ENCODE results near the gene KDM5C.

The KDM5C gene

DNA sequence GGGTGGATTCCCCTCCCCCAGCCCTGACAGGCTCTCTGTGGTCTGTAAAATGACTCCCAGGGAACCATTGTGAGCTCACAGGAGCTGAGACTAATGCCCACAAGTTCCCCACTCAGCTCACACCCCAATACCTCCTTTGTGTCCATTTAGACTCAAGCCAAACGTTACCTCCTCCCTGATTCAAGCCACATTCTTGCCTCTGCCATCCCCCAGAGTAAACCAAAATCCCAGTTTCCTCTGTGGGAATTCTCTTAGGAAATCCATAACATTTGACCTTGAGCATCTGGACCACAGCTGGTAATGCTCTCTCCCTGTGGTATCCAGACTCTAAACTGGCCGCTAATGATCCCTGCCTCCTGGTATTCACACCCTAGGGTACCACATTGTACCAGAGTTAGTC, 26.3 kb upstream of the KDM5C start:
- DNase-seq (ENCODE audit: low read depth in 4 of 4, low spot score in 1 of 4), result no peak

DNA sequence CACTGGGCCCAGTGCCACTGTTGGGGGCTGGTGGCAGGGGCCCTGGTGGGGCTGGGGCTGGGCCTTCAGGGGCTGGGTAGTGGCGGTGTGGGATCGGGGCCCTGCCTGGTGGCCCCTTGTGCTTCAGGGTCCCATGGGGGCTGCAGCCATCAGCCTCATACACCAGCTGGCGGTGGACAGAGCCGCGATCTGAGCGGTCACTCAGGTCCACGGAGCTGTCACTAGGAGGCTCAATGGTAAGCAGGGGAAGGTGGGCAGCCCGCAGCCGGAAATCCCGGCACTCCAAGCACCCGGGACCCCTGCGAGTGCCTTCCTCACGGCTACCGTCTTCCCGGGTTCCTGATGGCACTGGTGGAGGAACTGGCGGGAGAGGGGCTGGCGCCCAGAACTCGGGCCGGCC, 25.5 kb upstream of the KDM5C start:
- DNase-seq (ENCODE audit: low read depth in 4 of 4, low spot score in 1 of 4), result no peak

DNA sequence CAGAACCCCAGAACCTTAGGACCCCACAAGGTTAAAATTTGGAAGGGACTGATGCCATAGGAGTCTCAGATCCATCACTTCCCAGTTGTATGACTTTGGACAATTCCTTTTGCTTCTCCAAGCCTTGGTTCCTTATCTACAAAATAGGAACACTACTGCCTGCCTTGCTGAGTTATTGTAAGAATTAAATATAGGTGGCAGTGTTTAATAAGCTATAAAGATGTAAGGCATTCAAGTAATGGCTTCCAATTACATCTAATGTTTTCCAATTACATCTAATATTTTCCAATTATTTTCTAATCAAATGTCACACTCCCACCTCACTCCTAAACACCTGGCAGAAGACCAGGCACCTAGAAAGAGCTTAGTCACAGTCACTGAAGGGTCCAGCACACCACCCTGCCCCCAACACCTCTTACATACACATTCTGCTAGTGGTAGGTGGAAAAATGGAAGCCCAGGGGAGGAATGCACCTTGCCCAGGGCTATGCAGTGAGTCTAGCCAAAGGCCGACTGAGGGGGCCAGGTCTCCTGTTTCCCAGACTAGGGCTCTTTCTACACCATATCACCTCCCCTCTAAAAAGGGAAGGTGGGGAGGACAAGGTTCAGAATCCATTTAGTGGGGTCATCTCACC, 24.5 kb upstream of the KDM5C start:
- no peak for DNase-seq (ENCODE audit: low read depth in 4 of 4, low spot score in 1 of 4)

DNA sequence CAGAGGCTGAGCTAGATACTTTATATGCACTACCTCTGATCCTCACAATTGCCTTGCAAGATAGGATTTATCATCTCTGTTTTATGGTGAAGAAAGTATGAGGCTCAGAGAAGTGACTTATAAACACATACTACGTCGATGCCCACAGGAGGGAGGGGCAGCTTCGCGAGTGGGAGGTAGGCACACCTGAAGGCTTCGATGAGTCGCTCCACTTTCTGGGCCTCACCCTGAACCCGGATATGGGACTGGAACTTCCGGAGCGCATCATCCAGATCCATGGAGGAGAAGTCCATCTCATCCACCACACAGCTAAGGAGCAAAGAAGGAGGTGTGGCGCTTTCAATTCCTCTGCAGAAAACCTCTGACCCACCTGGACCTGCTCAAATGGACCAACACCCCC, 22.9 kb upstream of the KDM5C start:
- DNase-seq (ENCODE audit: low read depth in 4 of 4, low spot score in 1 of 4), result no peak

DNA sequence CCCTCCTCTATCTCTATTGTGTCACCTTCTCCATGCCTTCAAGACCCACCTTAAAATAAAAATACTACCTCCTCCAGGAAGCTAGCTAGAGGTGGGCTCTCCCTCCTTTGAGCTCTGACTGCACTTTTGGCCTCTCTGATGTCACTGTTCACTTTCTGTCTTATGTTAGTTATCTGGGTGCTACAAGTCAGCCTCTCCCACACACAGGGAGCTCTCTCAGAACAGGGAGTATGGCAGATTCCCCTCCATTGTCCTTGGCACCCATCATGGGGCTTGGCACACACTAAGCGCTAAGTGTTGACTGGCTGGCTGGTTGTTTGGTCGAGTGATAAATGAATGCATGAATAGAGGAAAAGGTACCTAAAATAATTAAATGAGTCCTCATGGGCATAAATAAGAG, 21.2 kb upstream of the KDM5C start:
- no peak for DNase-seq (ENCODE audit: low read depth in 4 of 4, low spot score in 1 of 4)

DNA sequence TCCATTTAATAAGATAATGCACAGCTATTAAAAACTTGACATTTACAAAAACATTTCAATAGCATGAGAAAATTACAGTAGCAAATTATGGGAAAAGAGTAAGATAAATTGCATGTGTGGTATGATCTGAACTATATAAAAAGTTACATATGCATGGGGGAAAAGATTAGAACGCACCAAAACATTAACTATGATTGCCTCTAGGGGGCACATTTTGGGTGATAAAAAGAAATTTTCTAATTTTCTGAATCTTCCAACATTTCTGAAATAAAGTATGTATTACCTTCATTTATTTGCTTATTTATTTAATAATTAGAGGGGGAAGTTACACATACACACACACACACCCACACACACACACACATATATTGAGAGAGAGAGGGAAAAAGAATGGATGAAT, 19.6 kb upstream of the KDM5C start:
- no peak for DNase-seq (ENCODE audit: low read depth in 4 of 4, low spot score in 1 of 4)

DNA sequence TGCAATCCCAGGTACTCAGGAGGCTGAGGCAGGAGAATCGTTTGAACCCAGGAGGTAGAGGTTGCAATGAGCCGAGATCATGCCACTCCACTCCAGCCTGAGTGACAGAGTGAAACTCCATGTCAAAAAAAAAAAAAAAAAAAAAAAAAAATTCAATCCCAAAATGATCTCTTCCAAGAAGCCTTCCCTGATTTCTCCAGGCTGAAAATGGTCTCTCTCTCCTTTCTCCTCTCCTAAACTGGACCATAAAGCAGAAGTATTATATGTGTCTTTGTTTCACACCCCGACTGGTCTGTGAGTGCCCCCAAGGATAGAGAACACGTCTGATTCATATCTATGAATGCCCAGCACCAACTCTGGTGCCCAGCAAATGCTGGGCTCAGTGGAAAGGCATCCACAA, 17.3 kb upstream of the KDM5C start:
- no peak for DNase-seq (ENCODE audit: low read depth in 4 of 4, low spot score in 1 of 4)

DNA sequence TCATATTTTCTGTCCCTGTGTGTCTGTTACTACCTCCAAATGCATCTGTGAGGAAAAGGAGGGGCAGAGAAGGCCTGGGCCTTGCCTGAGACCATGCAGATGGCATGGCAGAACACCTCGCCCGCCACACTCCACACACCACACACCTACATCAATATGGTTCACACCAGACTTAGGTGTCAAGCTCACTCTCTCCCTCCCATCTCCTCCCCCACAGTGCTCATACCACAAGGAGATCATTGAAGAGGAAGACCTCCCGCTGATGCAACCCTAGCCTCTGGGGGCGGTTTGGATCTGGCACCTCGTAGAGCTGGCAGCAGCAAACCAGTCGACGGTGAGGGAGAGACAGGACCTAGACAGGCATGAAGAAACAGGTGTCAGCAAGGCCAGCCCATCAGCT, 16.6 kb upstream of the KDM5C start:
- DNase-seq (ENCODE audit: low read depth in 4 of 4, low spot score in 1 of 4), result no peak

DNA sequence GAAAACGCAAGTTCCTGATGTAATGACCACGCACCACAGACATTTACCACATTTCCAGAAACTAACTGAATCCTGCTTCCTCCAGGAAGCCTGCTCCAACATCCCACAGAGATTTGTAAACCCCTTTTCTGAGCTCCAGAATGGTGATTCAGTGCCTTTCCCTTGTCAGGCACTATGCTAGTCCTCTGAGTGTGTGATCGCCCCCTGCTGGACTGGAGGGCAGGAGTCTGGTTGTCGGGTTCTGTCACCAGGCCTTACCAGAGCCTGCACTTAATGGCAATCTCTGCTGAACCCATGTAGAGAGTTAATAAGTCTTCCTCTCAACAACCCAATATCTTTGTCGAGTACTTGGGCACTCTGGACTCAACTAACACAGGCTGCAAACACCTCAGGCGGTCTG, 14.5 kb upstream of the KDM5C start:
- DNase-seq (ENCODE audit: low read depth in 4 of 4, low spot score in 1 of 4), result peak in 3 of 4 experiments; percentile 3 to 56 (median 18)

DNA sequence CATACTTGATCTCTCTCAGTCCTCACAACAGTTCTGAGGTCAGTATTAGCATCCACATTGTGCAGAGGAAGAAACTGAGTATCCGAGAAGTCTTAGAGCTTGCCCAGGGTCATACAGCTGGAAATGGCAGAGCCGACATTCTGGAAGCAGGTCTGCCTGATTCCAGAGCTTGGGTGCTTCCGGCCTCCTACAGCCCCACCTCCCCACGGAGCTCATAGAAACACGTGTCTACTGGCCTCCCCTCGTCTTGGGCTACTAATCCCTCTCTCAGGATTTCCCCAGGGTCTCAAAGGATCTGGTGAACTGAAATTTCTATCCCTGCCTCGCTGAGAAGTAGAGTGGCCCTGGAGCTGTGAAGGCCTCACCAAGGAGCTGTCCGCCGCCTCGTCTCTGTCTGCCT, 12.0 kb upstream of the KDM5C start:
- no peak for DNase-seq (ENCODE audit: low read depth in 4 of 4, low spot score in 1 of 4)

DNA sequence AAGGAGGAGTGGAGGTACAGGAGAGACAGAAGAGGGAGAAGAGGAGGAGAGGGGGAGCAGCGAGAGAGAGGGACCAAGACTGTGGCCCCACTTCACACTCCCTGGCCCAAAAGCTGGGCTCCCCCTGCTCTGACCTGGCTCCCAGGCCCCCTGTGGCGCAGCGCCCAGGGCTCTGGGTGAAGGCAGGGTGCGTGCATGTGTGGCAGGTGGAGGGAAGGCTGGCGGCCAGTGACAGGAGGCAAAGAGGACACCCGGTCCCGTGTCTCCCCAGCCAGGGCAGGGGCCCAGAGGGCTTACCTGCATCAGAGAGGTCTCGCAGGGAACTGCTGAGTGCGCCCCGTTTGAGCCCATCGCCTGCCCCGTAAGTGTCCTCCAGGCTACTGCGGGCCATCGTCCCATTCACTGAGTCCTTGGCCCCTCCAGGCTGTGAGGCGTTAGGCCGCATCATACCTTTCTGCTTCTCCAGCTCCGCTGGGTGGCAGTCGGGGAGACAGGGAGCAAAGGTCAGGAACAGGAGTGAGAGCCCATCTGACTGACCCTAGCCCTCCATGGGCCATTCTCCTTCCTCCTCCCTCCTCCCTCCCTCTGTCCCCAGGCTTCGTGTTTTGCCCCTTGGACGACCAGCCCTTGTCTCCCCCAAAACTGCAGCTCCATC, 11.1 kb upstream of the KDM5C start:
- DNase-seq (ENCODE audit: low read depth in 4 of 4, low spot score in 1 of 4), result no peak

DNA sequence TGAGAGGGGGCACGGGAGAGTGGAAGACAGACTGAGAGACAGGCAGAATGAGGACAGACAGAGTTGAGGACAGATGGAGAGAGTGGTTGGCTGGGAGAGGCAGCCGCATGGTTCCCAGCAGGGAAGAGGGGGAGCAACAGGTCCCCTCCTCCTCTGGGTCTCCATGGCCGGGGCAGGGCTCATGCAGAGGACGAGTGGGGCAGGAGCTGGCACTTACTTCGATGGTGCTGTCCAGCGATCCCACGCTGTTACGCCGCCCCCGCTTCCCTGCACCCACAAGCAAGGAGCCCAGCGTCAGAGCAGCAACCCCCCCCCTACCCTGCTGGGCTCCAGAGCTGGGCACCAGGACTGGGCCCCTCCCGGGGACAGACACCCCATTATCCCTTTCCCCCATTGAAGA, 10.6 kb upstream of the KDM5C start:
- no peak for DNase-seq (ENCODE audit: low read depth in 4 of 4, low spot score in 1 of 4)

DNA sequence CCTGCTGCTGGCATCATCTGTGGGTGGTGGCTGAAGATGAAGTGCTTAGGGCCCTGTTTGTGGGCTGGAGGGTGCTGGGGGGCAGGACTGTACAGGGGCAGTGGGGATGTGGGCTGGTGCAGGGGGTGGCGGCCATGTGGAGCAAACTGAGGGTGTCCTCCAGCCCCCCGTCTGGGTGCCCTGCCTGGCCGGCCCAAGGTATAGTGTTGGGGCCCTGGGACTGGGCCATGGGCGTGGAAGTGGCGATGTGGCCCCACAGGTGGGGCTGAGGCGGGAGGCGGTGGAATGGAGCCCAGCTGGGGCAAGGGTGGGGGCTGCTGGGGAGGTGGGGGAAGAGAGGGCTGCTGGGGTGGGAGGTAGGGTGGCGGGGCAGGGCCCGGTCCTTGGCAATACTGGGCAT, 9.5 kb upstream of the KDM5C start:
- DNase-seq (ENCODE audit: low read depth in 4 of 4, low spot score in 1 of 4), result no peak

DNA sequence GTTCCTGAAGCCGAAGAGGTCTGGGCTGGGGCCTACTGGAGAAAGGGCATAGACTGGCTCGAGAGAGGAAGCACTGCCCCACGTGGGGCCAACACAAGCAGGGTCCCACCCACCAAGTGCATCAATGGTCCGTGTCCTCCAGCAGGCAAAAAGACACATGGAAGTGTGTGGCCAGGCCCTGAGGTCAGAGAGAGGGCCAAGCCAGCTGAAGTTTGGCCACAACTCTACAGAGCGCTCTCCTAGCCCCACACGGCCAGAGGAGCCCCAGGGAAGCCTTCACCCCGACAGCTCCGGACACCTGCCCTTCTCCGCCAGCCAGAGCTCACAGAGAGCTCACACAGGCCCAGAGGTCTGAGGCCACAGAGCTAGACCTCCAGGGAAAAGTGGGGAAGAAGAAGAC, 8.5 kb upstream of the KDM5C start:
- DNase-seq (ENCODE audit: low read depth in 4 of 4, low spot score in 1 of 4), result no peak

DNA sequence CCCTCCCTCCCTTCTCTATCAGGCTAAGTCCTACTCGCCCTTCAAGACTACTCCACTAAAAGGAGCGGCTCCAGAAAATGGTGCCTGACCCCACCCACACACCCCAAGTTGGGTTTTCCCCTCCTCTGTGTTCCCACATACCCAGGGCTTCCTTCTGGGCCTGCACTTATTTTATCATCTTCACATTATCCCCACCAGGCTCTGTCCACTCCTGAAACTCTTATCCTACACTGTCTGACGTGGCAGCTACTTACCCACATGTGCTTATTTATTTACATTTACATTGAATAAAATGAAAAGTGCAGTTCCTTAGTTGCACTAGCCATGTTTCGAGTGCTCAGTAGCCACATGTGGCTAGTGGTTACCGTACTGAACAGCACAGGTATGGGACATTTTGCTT, 5.1 kb upstream of the KDM5C start:
- DNase-seq (ENCODE audit: low read depth in 4 of 4, low spot score in 1 of 4), result no peak

DNA sequence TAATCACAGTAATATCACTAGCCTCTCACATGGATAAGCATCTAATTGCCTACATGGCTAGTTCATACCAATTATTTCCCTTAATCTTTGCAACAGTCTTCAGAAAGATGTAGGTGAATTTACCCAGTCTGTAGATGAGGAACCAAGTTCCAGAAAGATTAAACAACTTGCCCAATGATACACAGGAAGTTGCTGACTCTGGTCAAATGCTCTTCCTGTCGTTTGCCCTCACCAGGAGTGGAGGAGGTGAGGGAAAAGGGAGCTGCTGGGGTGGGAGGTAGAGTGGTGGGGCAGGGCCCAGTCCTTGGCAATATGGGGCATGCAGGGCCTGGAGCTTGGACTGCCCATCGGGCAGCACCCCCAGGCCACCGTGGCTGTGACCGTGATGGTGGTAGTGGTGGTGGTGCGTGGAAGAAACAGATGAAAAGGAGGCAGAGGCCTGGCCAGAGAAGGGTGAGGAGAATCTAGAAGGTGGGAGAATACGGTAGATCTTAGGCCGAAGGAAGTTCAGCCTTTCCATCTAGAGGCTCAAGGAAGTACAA, 2.3 kb upstream of the KDM5C start:
- no peak for DNase-seq (ENCODE audit: low read depth in 4 of 4, low spot score in 1 of 4)

DNA sequence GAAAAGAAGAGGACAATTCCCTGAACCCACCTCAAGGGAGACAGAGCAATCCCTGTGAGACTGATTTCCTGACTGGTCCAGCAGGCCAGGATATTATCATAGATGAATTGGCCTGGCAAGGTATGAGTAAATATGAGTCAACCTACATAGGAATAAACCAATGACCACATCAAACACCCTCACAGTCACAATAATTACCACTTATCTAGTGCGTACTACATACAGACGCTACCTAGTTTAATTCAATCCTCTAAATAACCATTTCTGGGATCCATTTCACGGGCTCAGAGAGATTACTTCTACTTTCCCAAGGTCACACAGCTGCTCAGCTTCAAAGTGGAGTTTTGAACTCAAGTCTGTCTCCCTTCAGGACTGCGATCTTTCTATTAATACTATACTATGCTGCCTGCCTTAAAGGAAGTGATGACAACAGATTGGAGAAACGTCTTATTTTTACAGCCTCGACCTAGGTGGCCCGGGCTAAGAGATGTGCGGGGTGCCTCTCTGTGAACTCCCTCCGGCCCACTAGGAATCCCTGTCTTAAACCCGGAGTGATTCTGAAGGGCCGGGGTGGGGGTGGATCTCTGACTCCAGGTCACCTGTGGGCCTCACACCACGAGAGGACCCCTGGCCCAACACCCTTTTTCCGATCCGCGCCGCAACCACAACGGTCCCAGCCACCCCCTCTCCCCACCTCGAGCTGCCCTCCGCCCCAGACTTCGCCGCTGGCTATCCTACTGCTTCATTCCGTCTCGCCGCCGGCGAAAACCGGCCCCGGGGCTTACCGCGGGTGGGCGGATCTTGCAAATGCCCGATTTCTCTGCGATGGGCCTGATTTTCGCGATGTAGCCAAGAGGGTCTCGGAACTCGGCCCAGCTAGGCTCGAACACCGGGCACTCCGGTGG, 800 bp downstream of the KDM5C start:
- peak in 1 of 4 experiments; percentile 1 for DNase-seq (ENCODE audit: low read depth in 4 of 4, low spot score in 1 of 4)

DNA sequence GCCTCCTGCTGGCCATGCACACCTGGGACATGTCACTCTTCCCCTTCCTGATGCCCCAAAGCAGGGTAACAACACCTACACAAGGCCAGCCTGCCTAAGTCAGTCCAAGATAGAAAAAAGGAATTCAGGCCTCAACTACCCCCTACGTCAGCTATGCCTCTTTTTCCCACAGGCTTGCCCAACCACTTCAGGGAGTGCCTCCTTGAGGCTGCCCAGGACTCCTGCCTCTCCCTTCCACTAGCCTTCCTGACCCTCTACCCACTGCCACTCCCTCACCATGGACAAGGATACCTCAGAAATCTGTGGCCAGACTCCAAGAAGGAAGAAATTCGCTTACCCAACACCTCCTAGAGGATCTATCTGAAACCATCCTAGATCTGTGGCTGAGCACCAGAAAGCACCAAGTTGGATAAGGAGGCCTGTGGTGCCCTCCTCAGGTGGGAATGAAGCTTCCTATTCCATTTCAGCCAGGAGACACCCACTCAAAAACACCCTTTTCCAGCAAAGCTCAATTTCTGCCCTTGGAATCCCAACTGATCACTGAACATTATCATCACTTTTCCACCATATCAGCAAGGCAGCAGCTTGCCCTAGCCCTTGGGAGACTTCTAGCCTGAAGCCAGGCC, 1.8 kb downstream of the KDM5C start:
- no peak for DNase-seq (ENCODE audit: low read depth in 4 of 4, low spot score in 1 of 4)

DNA sequence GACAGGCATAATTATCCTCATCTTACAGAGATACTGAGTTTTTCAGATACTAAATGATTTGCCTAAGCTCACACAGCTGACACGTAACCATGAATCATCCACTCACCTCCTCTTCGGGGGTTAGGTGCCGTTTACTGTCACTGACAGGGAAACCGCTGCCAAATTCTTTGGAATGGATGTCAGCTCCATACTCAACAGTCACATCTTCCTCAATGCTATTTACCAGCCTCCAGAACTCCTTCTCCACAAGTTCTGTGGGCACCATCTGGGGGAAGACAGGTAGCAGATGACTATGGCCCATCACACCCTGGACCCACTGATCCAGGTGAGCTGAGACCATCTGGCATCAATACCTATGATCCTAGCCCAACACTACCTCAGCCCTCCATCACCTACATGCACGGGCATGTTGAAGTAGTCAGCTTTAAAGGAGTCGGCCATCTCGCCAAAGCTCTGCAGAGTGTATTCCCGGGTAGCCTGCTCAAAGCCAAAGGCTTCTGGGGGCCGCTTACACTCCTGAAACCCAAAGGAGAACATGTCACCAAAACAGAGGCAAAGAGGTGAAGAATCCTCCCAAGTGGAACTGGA, 13.5 kb downstream of the KDM5C start:
- DNase-seq (ENCODE audit: low read depth in 4 of 4, low spot score in 1 of 4), result no peak

DNA sequence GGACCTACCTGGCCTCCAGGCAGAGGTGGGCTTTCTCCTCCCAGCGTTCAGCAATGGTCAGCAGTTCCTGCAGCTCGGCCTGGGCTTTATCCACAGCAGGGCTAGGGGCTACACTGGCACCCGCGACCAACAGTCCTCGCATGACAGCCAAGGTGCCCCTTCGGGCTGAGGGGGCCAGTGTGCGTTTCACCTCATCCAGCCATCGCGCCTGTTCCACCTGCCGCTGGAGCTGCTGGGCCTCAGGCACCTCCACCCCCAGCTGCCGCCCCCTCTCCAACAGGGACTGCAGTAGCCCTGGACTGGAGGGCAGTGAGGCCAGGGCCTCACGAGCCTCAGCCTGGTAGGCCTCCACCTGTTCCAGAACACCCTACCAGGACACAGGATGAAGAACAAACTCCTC, 28.3 kb downstream of the KDM5C start:
- no peak for DNase-seq (ENCODE audit: low read depth in 4 of 4, low spot score in 1 of 4)

DNA sequence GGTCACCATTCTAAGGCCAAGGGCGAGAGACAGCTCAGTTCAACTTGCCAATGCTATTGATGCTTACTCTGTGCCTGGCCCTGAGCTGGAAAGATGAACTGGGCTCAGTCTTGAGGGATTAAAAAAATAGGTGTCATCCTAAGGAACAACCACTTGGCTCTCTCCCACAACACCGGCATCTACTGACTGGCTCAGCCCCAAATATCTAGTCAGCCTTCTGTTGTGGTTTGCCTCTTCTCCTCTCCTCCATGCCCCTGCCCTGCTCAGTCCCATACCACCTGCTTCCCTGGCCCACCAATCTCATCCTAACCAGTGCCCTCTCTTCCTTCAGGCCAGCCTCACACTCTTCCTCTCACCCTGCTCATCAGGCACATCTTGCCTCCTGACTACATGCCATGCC, 29.6 kb downstream of the KDM5C start:
- no peak for DNase-seq (ENCODE audit: low read depth in 4 of 4, low spot score in 1 of 4)
